B cell (primary cell): ENCODE results near the gene CHAT.

ENCODE experiments used
- EZH2 ChIP-seq: IDR thresholded peaks from 2 replicates; pipeline ENCODE4 v1.6.1; 2012; ENCODE audit warnings: borderline replicate concordance, low read depth, mild to moderate bottlenecking, moderate library complexity, low read length; ENCODE audit not compliant: insufficient read depth, poor library complexity, severe bottlenecking
- TF ChIP-seq, protein P1 (sequence below): fragments of 200-600 bp; IDR thresholded peaks from one replicate; pipeline ENCODE4 v1.8.0; 2022; ENCODE audit warnings: antibody characterized with exemption, mild to moderate bottlenecking

DNA sequence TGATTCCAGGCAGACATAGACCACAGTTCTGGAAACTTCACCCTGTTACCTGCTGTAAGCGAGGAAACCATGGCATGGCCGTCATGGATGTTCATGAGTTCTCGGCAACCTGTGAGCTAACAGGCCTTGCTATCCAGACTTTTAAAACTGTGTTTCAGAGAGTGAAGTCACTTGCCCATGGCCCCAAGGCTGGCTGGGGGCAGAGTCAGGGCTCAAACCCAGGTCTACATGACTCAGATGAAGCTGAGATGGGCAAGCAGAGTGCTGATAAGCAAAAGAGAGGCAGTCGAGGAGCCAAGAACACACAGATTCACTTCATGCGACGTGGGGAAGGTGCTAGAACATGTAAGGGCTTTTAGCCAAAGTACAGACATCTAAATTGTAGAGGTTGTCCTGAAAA, 97.1 kb downstream of the CHAT start:
- TF ChIP-seq, protein P1, sequence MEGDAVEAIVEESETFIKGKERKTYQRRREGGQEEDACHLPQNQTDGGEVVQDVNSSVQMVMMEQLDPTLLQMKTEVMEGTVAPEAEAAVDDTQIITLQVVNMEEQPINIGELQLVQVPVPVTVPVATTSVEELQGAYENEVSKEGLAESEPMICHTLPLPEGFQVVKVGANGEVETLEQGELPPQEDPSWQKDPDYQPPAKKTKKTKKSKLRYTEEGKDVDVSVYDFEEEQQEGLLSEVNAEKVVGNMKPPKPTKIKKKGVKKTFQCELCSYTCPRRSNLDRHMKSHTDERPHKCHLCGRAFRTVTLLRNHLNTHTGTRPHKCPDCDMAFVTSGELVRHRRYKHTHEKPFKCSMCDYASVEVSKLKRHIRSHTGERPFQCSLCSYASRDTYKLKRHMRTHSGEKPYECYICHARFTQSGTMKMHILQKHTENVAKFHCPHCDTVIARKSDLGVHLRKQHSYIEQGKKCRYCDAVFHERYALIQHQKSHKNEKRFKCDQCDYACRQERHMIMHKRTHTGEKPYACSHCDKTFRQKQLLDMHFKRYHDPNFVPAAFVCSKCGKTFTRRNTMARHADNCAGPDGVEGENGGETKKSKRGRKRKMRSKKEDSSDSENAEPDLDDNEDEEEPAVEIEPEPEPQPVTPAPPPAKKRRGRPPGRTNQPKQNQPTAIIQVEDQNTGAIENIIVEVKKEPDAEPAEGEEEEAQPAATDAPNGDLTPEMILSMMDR, result no peak
- no peak for TF ChIP-seq EZH2
